Measurements from ENCODE around the gene MALSU1. TPM values are rescaled to one million over a fixed set of nuclear protein-coding genes. Genes with fewer than 3 reads are reported as not detected.

Gene MALSU1
- total and polyA plus RNA-seq, 2 of the 13 experiments (the other 11 are each of a cell fraction or from before 2014, with no cell fraction given), result 72.0 to 141 TPM

- no peak for TF ChIP-seq FOXA1 (IDR thresholded peaks at IDR 0.05)
- no peak for TF ChIP-seq FOXA1 (CRISPR knock-in tag; IDR thresholded peaks at IDR 0.05)
These were observed 33.9 kb downstream of the MALSU1 start (continued) for GRCh38 chr7:23332910-23333612.

- in situ Hi-C loops (cut with HindIII; ENCODE audit: extremely low pct_ligation_motif_present, low pct_unique_long_range_greater_than_20kb), result no loop called here
- H3K36me3 ChIP-seq (replicated peaks in 1 of 2; ENCODE audit: control insufficient read depth in 1 of 2, insufficient read depth in 2 of 2, low read length in 2 of 2), result peaks cover 10 to 41% of the 10 kb centered on the region in 2 experiments
- H2AFZ ChIP-seq (ENCODE audit: low read length), result no peak overlapping the region
- no peaks in the 10 kb centered on the region for H3K79me2 ChIP-seq (ENCODE audit: insufficient read depth, low read length)
- peak overlapping the region; percentile 84 for H3K27ac ChIP-seq (ENCODE audit: extremely low read length, insufficient read depth, low read length)
- WGBS (ENCODE audit: low lambda C conversion rate), result 86% methylated on average over 9 of the region's 9 CpGs
- no peaks in the 10 kb centered on the region for H4K20me1 ChIP-seq (ENCODE audit: insufficient read depth, low read length)
- DNase-seq (ENCODE audit: low spot score), result no peak
- H3K4me2 ChIP-seq (ENCODE audit: low read depth, low read length), result no peak overlapping the region
- H3K9ac ChIP-seq (ENCODE audit: insufficient read depth, low read depth, low read length), result no peak overlapping the region
- H3K9me3 ChIP-seq (ENCODE audit: low read length), result peaks cover 8% of the 10 kb centered on the region; the same call in 1 of the 2 replicates
- BruUV-seq (replicated peaks), result no TSS peak
- TF ChIP-seq ZMYM2 (CRISPR knock-in tag; IDR thresholded peaks at IDR 0.05) (0 out of 2 replicates have a peak, but pooled peaks have one; percentile 9), ZNF382 (CRISPR knock-in tag; IDR thresholded peaks at IDR 0.05; ENCODE audit: borderline replicate concordance) (no peak)
- FAIRE-seq, result no peak
- peaks cover 75% of the 10 kb centered on the region for H3K4me1 ChIP-seq (ENCODE audit: insufficient read depth, low read length)
- no peaks in the 10 kb centered on the region for H3K27me3 ChIP-seq (ENCODE audit: control insufficient read depth in 1 of 2, insufficient read depth in 2 of 2, low read length in 2 of 2)
- CTCF ChIA-PET (ENCODE audit: low intra/inter-chr PET ratio, low total read pairs), result interaction anchor here (0.7 to 1.2 kb wide), 2 partner anchors 22 to 24 kb away, joined by 3 read pairs; no protein-coding TSS in a partner anchor
- no peak for ATAC-seq
- H3K4me3 ChIP-seq (replicated peaks in 1 of 3; ENCODE audit: insufficient read depth in 1 of 3, low read depth in 2 of 3, low read length in 3 of 3), result no peak overlapping the region
- POLR2A ChIA-PET, result interaction anchor here (1.0 to 4.0 kb wide), 11 partner anchors 14 to 141 kb away, joined by 3 to 69 read pairs (median 6); partner anchors contain the start of gene MALSU1
- intact Hi-C loops (cut with micrococcal nuclease; ENCODE audit: unreplicated experiment), result loop anchor here (2.0 kb wide), 1 partner anchor 65 kb away; no protein-coding TSS in a partner anchor
These were observed 34.6 kb downstream of the MALSU1 start for GRCh38 chr7:23333671-23334246.
